GM12864 (cell line): ENCODE measurements around the gene CDK5R1.
A peak's percentile ranks its signal among the peaks of the same experiment; 100 is the strongest.

Experiments used
- DNase-seq: peaks from one replicate; pipeline ENCODE4 v3.0.0-alpha.2; 2011; ENCODE audit warnings: low read depth
- H3K4me3 ChIP-seq: 2 replicates; pipeline ENCODE4 v1.5.1; 2011; ENCODE audit warnings: mild to moderate bottlenecking, low read depth, low read length, control low read depth
- TF ChIP-seq, protein P1 (sequence below): IDR thresholded peaks from 2 replicates; pipeline ENCODE4 v1.5.1; 2011; ENCODE audit warnings: low read depth, mild to moderate bottlenecking, moderate library complexity, low read length, control low read depth, inconsistent platforms; ENCODE audit errors: missing control alignments

CDK5R1 gene

GRCh38 chr17:32482568-32483320 lies 4.0 kb upstream of the CDK5R1 start:
- TF ChIP-seq, protein P1, sequence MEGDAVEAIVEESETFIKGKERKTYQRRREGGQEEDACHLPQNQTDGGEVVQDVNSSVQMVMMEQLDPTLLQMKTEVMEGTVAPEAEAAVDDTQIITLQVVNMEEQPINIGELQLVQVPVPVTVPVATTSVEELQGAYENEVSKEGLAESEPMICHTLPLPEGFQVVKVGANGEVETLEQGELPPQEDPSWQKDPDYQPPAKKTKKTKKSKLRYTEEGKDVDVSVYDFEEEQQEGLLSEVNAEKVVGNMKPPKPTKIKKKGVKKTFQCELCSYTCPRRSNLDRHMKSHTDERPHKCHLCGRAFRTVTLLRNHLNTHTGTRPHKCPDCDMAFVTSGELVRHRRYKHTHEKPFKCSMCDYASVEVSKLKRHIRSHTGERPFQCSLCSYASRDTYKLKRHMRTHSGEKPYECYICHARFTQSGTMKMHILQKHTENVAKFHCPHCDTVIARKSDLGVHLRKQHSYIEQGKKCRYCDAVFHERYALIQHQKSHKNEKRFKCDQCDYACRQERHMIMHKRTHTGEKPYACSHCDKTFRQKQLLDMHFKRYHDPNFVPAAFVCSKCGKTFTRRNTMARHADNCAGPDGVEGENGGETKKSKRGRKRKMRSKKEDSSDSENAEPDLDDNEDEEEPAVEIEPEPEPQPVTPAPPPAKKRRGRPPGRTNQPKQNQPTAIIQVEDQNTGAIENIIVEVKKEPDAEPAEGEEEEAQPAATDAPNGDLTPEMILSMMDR: no peak
- DNase-seq: no peak

DNA sequence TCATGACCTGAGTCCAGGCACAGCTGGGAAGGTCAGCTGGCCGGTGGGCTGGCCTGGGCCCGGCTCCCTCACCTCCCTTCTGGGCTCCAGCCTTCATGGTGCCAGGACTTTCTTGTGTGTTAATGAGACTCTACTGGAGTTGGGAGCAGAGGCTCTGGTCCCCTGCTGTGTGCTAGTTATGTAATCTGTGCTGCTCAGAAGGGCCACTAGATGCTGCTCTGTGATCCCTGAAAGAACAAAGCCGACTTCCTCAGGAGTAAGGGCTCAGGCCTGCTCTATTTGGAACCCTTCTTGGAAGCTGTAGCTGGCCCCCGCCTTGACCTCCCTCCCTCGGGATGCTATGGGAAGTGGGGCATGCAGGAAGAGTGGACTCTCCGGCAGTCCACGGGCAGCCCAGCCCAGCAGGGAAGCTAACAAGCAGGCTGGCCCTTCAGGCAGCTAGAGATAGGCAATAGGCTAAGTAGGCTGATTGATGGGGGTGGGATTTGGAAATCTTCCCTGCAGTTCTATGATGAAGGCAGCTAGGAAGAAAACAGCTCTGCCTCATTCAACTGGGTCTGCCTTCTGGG lies 3.3 kb upstream of the CDK5R1 start:
- TF ChIP-seq, protein P1: peak; percentile 97
- H3K4me3 ChIP-seq: no peak overlapping the region
- no peak for DNase-seq

More at GRCh38 chr17:32482568-32483320, 4.0 kb upstream of the CDK5R1 start:
- H3K4me3 ChIP-seq: no peak overlapping the region

DNA sequence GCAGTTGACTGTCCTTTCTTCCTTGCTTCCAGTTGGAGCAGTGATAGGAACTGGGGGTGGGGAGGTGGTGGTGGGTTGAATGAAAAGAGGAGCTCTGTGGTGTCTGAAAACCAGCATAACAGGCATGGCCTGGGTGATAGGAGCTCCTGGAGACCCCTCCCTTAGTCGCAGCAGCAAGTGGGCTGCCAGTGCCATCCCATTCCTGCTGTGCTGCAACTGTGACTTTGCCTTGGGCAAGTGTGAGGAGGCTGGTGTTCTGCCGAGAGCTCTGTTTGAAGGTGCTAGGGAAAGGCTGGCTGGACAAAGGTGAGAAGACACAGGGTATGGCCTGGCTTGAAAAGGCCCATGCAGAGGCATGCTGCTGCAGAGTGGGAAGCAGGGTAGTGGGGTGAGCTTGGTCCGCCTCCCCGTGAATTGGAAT lies 2.7 kb upstream of the CDK5R1 start:
- no peak for DNase-seq
- TF ChIP-seq, protein P1: no peak
- no peak overlapping the region for H3K4me3 ChIP-seq

GRCh38 chr17:32484628-32485027 lies 2.2 kb upstream of the CDK5R1 start:
- TF ChIP-seq, protein P1: no peak
- DNase-seq: no peak
- no peak overlapping the region for H3K4me3 ChIP-seq

DNA sequence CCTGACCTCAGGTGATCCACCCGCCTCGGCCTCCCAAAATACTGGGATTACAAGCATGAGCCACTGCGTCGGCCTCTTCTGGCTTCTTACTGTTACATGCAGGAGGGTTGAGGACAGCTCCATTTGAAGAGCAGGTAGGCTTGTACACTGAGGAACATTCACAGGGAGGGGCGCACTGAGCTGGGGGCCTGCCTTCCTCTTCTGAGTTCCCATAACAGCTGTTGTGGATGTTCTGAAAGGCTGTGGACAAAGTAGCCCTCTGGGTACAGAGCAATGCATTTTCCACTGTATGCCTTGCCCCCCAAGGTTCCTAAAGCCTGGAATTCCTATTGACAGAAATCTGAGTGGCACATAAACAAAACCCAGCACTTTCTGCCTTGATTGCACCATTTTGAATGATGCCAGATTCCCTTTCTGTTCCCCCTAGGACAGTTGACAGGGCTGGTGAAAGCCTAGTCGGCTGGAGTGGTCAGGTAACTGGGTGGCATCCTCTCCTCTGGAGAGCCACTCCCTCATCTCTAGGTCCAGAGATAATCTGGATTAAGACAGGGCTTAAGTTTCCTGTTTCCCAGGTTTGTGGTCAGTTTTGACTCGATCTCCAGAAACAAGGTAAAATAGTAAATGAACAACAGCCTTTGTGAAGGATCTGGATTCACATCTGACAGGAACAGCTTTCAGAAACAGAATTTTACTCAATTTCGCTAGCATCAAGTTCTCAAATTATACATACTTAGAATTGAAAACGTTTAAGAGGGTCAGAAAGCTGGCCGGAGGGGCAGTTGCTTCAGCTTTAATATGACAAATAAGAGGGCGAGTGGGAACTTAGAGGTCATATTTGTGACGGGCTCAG lies 1.3 kb upstream of the CDK5R1 start:
- DNase-seq: no peak
- TF ChIP-seq, protein P1: no peak
- H3K4me3 ChIP-seq: no peak overlapping the region

GRCh38 chr17:32486111-32486700 lies 587 bp upstream of the CDK5R1 start:
- no peak for DNase-seq
- peak overlapping the region; percentile 94 for H3K4me3 ChIP-seq
- TF ChIP-seq, protein P1: no peak
